ENCODE measurements around the gene SDK1. TPM values are rescaled to one million over a fixed set of nuclear protein-coding genes. Genes with fewer than 3 reads are reported as not detected.
A peak's percentile ranks its signal among the peaks of the same experiment; 100 is the strongest.

The SDK1 gene
- total RNA-seq, 2 experiments from 2014 or later: 0.19 to 0.36 TPM

- no peak overlapping the region for H3K4me3 ChIP-seq (ENCODE audit: low read depth, low read length, poor library complexity, severe bottlenecking)
- no TSS peak for BruUV-seq (replicated peaks)
- no peak overlapping the region for H2AFZ ChIP-seq (ENCODE audit: low read length)
- intact Hi-C loops (cut with micrococcal nuclease; ENCODE audit: unreplicated experiment): no loop called here
- H4K20me1 ChIP-seq (ENCODE audit: insufficient read depth, low read length): no peaks in the 10 kb centered on the region
- no peaks in the 10 kb centered on the region for H3K9me2 ChIP-seq (ENCODE audit: insufficient read depth, low read length)
- ChIA-PET CTCF (ENCODE audit: unreplicated experiment) (no interaction called here), POLR2A (interaction anchor here (0.6 kb wide), 1 partner anchor 106 kb away, joined by 6 read pairs; no protein-coding TSS in a partner anchor)
- H3K27ac ChIP-seq (ENCODE audit: low read depth, low read length, poor library complexity, severe bottlenecking): no peak overlapping the region
- peaks cover 5% of the 10 kb centered on the region for H3K4me1 ChIP-seq (ENCODE audit: insufficient read depth, low read length, poor library complexity, severe bottlenecking)
- no peaks in the 10 kb centered on the region for H3K79me2 ChIP-seq (ENCODE audit: insufficient read depth, low read depth, low read length)
- TF ChIP-seq CTCF (conservative IDR thresholded peaks at IDR 0.05; ENCODE audit: low read length) (no peak), EZH2phosphoT487 (IDR thresholded peaks at IDR 0.05; ENCODE audit: borderline replicate concordance, low read depth, low read length) (no peak)
- no peaks in the 10 kb centered on the region for H3K36me3 ChIP-seq (ENCODE audit: insufficient read depth, low read length)
- no peaks in the 10 kb centered on the region for H3K9me3 ChIP-seq (ENCODE audit: low read length)
- no peak for DNase-seq (ENCODE audit: low spot score)
- no peak overlapping the region for H3K4me2 ChIP-seq (ENCODE audit: low read length)
Measured at GRCh38 chr7:3297105-3297819, 3.8 kb upstream of the SDK1 start.

DNA sequence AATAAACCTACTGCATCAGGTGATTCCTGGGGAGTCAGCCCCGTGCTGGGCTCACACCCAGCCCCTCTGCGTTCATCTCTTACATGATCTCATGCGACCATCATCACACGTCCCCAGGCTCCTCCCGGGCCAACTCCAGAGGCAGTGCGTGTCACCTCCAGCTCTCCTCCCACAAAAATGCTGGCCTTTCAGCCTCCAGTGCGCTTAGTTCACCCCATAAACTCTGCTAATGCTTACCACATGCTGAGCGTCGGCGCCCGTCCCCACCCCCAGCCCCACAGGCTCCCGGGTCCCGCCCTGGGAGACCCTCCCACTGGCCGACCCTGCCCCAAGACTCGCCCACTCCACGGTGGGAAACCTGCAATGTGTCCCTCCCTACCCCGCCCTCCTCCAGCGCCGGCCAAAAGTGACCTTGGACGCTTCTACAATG, 816 bp upstream of the SDK1 start:
- Histone ChIP-seq H3K9me3 (ENCODE audit: low read length) (no peaks in the 10 kb centered on the region), H3K27ac (ENCODE audit: low read depth, low read length, poor library complexity, severe bottlenecking) (no peak overlapping the region), H3K36me3 (ENCODE audit: insufficient read depth, low read length) (no peaks in the 10 kb centered on the region), H2AFZ (ENCODE audit: low read length) (peak overlapping the region; percentile 33; the same call in 1 of the 2 replicates), H4K20me1 (ENCODE audit: insufficient read depth, low read length) (no peaks in the 10 kb centered on the region), H3K4me2 (ENCODE audit: low read length) (peak overlapping the region; percentile 58), H3K4me1 (ENCODE audit: insufficient read depth, low read length, poor library complexity, severe bottlenecking) (peaks cover 5% of the 10 kb centered on the region), H3K79me2 (ENCODE audit: insufficient read depth, low read depth, low read length) (no peaks in the 10 kb centered on the region), H3K4me3 (ENCODE audit: low read depth, low read length, poor library complexity, severe bottlenecking) (peak overlapping the region; percentile 26), H3K9me2 (ENCODE audit: insufficient read depth, low read length) (no peaks in the 10 kb centered on the region)
- ChIA-PET POLR2A (interaction anchor here (0.6 kb wide), 1 partner anchor 122 kb away, joined by 3 read pairs; no protein-coding TSS in a partner anchor), CTCF (ENCODE audit: unreplicated experiment) (no interaction called here)
- TF ChIP-seq CTCF (conservative IDR thresholded peaks at IDR 0.05; ENCODE audit: low read length) (no peak), EZH2phosphoT487 (IDR thresholded peaks at IDR 0.05; ENCODE audit: borderline replicate concordance, low read depth, low read length) (no peak)
- no peak for DNase-seq (ENCODE audit: low spot score)
- BruUV-seq (replicated peaks): no TSS peak
- intact Hi-C loops (cut with micrococcal nuclease; ENCODE audit: unreplicated experiment): loop anchor here (10.0 kb wide), 1 partner anchor 435 kb away; no protein-coding TSS in a partner anchor

DNA sequence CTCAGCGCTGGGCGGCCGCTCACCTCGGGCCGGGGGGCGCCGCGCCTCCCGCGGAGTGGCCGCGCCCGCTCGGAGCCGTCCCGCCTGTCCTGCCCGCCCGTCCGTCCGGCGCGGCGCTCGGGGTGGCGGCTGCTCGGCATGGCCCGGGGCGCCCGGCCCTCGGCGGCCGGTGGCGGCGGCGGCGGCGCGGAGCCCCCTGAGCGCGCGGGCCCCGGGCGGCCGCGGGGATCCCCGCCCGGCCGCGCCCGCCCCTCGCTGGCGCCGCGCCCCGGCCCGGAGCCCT, 338 bp downstream of the SDK1 start:
- Histone ChIP-seq H4K20me1 (ENCODE audit: insufficient read depth, low read length) (no peaks in the 10 kb centered on the region), H3K4me1 (ENCODE audit: insufficient read depth, low read length, poor library complexity, severe bottlenecking) (peaks cover 5% of the 10 kb centered on the region), H2AFZ (ENCODE audit: low read length) (no peak overlapping the region), H3K9me3 (ENCODE audit: low read length) (no peaks in the 10 kb centered on the region), H3K79me2 (ENCODE audit: insufficient read depth, low read depth, low read length) (no peaks in the 10 kb centered on the region), H3K9me2 (ENCODE audit: insufficient read depth, low read length) (no peaks in the 10 kb centered on the region), H3K27ac (ENCODE audit: low read depth, low read length, poor library complexity, severe bottlenecking) (no peak overlapping the region), H3K36me3 (ENCODE audit: insufficient read depth, low read length) (no peaks in the 10 kb centered on the region), H3K4me3 (ENCODE audit: low read depth, low read length, poor library complexity, severe bottlenecking) (peak overlapping the region; percentile 47), H3K4me2 (ENCODE audit: low read length) (peak overlapping the region; percentile 42; the same call in 1 of the 2 replicates)
- TF ChIP-seq CTCF (conservative IDR thresholded peaks at IDR 0.05; ENCODE audit: low read length) (no peak), EZH2phosphoT487 (IDR thresholded peaks at IDR 0.05; ENCODE audit: borderline replicate concordance, low read depth, low read length) (no peak)
- no TSS peak for BruUV-seq (replicated peaks)
- ChIA-PET CTCF (ENCODE audit: unreplicated experiment) (no interaction called here), POLR2A (no interaction called here)
- no peak for DNase-seq (ENCODE audit: low spot score)
- intact Hi-C loops (cut with micrococcal nuclease; ENCODE audit: unreplicated experiment): loop anchor here (10.0 kb wide), 1 partner anchor 437 kb away; no protein-coding TSS in a partner anchor

All from OCI-LY7 (cell line).